NCI-H146 (cell line): ENCODE results near the gene UAP1L1.
A peak's percentile ranks its signal among the peaks of the same experiment; 100 is the strongest.

Experiments used
- DNase-seq: peaks from one replicate; lab custom pipeline; 2025; lab: John Stamatoyannopoulos, UW

The UAP1L1 gene

GRCh38 chr9:137075275-137075775, 2.0 kb upstream of the UAP1L1 start:
- DNase-seq = no peak

GRCh38 chr9:137076636-137077009, 694 bp upstream of the UAP1L1 start:
- no peak for DNase-seq

GRCh38 chr9:137077758-137078693, 709 bp downstream of the UAP1L1 start:
- DNase-seq = peak; percentile 18

GRCh38 chr9:137078701-137079400, 1.5 kb downstream of the UAP1L1 start:
- no peak for DNase-seq

GRCh38 chr9:137079401-137079787, 2.1 kb downstream of the UAP1L1 start:
- no peak for DNase-seq

GRCh38 chr9:137080260-137081122, 3.2 kb downstream of the UAP1L1 start:
- DNase-seq = no peak

- DNase-seq = no peak
Observed at GRCh38 chr9:137082222-137082924, 5.1 kb downstream of the UAP1L1 start.

GRCh38 chr9:137082925-137083290, 5.6 kb downstream of the UAP1L1 start:
- DNase-seq = no peak

GRCh38 chr9:137083394-137084004, 6.2 kb downstream of the UAP1L1 start:
- DNase-seq = no peak

GRCh38 chr9:137084526-137084925, 7.2 kb downstream of the UAP1L1 start:
- no peak for DNase-seq

- DNase-seq = peak; percentile 38
Observed at GRCh38 chr9:137085920-137086530, 8.7 kb downstream of the UAP1L1 start.

GRCh38 chr9:137086531-137087408, 9.5 kb downstream of the UAP1L1 start, which contains the start of gene MAN1B1:
Gene MAN1B1, plus strand, starts transcription at chr9:137086985. Its CDS starts 15 bp downstream, at chr9:137087000.
- peak; percentile 98 for DNase-seq

GRCh38 chr9:137087409-137087925, 10.2 kb downstream of the UAP1L1 start:
- DNase-seq = no peak

GRCh38 chr9:137088121-137088520, 10.8 kb downstream of the UAP1L1 start:
- no peak for DNase-seq

- no peak for DNase-seq
Observed at GRCh38 chr9:137089232-137089947, 12.1 kb downstream of the UAP1L1 start.

GRCh38 chr9:137095664-137096517, 18.6 kb downstream of the UAP1L1 start:
- DNase-seq = no peak

- DNase-seq = no peak
Observed at GRCh38 chr9:137096785-137097546, 19.6 kb downstream of the UAP1L1 start.
